HG02571 (cell line): ENCODE results near the gene IL6R.

Experiments
- ATAC-seq: cut with Tn5 transposase; IDR thresholded peaks from one replicate; pipeline ENCODE4 v1.9.1; 2021; ENCODE audit warnings: mild to moderate bottlenecking, moderate library complexity; ENCODE audit not compliant: unreplicated experiment

IL6R gene

DNA sequence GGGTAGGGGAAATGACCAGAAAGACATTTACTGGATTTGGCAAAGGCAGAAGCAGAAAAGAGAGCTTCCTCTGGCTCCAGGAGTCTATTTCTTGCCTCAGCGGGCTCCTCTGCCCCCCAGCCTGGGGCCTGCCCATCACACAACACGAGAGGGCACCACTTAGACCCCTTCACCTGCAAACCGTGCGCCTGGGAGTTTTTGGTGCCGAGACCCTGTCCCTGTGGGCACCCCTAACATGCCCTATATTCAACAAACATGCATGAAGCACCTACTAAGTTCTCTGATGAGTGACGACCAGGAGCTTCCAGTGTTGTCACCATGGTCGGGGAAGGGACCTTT lies 18.8 kb downstream of the IL6R start:
- ATAC-seq = no peak

GRCh38 chr1:154425172-154425571 lies 20.0 kb downstream of the IL6R start:
- ATAC-seq = no peak

DNA sequence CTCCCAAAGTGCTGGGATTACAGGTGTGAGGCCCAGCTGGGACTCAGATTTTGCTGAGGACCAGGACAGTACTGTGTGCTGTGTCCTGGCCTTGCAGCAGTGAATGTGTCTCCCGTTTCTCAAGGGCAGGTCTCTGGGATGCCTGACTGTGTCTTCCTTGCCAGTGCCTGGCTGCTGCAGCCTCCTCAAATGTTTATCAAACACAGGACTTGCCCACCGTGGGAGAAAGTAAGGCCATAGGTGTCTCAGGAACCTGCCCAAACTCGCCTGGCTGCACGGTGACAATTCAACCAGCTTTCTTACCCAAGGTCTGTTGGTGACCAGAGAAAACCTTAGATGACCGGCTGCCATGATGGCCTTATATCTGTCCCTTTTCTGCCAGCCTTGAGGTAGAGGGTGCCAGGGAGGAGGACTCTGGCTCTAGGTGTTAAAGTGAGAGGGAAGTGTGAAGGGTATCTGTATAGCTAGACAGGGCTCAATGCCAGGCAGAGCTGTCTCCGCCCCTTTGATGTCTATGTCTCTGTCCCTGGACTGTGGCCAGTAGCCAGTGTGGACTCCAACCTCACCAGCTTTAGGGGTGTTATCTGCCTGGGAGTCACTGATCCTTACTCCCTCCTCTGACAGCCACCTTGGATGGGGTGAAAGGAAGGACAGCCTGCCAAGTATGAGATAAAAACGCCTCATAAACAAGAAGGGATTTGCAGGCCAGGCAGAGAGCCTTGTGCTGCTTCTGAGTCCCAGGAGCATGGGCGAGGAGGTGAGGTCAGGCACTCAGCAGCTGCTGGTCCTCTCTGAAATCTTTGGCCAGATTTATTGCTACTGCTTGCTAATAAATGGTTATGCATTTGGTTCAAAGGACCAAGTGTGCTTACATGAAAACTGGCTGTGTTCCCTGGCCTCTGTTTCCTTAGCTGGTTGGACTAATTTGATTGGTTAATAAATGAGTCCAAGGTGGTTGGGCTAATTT lies 22.3 kb downstream of the IL6R start:
- no peak for ATAC-seq

DNA sequence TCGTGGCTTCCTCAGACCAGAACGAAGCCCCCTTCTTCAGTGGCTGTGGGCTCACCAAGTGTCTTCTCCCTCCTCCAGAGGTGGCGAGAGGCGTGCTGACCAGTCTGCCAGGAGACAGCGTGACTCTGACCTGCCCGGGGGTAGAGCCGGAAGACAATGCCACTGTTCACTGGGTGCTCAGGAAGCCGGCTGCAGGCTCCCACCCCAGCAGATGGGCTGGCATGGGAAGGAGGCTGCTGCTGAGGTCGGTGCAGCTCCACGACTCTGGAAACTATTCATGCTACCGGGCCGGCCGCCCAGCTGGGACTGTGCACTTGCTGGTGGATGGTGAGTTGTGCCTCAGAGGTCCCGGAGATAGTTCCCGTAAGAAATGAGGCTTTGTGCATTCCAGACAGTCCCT lies 24.0 kb downstream of the IL6R start:
- ATAC-seq = no peak

DNA sequence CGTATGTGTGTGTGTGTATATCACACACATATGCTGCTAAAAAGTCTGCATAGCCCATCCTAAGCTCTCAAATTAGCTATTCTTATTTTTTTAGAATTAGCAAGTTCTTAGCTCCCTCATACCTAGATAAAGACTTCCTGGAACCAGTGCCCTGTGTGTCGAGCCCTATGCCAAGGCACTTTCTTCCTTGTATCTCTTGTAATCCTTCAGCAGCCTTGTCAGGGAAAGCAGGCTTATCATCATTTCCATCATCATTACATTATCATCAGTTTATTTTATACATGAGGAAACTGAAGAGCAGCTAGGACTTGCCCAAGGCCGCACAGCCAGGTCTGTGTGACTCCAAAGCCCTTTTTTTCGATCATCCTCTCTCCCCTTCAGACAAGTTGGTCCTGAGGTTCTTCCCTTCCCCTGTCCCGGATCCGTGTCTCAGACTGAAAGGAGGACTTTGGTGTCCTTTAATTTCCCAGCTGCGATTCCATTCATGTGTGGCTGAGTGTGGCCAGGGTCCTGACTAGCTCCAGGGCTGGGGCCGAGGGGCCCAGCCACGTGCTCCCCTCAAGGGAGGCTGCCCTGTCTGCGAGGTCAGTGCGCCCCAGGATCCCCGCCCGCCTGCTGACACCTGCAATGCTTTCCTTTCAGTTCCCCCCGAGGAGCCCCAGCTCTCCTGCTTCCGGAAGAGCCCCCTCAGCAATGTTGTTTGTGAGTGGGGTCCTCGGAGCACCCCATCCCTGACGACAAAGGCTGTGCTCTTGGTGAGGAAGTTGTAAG lies 24.9 kb downstream of the IL6R start:
- no peak for ATAC-seq

DNA sequence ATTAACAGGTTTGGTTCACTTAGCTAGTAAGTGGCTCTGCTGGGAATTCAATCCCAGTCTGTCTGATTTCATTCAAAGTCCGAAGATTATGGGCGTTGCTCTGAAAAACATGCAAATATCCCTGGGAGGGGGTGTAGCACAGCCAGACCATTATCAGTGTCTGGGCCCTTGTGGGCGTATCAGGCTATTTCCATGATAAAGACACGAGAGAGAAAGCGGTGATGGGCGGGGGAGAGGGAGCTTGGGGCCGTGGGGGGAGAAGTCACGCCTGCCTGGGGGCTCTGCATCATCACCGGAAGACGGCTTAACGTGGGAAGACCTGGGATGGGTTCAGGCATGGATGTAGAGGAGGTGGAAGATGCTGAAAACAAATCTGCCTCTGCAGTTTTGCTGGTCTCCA lies 25.8 kb downstream of the IL6R start:
- no peak for ATAC-seq

DNA sequence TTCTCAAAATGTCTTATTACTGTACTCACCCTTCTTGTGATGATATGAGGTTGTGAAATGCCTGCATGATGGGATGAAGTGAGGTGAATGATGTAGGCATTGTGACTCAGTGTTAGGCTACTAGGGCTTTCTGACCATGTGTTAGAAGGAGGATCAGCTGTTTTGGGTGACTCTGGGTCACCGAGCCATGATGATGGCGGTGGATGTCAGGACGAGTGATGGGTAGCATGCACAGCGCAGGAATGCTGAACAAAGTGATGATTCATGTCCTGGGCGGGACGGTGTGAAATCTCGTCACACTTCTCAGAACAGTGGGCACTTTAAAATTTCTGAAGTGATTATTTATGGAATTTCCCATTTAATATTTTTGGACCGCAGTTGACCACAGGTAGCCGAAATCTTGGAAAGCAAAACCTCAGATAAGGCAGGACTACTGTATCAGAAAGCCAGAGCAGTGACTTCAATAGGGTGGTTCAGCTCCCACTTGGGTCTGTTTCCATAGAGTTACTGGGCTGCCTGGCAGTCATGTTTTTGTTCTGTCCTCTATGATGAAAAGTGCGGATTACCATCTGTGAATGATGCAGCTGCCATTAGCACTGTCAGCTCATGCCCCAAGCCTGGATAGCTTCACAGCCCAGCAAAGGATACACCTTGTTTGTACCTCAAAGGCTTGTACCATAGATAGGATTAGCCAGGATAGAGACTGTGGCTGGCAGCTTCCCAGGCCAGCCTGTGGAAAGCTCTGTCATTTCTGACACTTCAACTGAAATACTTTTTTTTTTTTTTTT lies 26.6 kb downstream of the IL6R start:
- ATAC-seq = no peak

DNA sequence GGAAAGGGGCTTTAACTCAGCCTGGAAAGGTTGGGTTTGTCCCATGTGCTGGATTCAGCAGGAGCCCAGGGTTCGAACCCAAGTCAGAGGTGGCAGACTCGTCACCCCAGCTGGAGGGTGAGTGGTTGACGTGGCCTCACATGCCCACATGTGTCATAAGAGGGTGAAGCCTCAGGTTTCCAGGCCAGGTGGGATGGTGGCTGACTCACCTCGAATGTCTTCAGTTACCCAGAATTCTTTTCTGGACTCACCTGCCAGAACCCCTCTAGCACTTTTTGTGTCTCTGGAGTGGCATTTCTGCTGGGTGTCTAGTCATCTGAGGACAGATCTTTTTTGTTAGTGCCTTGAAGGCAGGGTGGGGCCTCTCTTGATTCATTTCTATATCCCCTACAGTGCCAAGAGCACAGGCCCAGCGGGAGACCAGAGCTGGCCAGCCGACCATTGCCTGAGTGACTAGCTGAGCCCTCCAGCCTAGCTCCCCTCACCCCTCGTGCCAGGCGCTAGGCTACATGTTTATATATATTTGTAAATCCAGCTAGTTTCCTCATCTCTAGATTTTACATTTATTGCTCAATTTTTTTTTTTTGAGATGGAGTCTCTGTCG lies 28.1 kb downstream of the IL6R start:
- no peak for ATAC-seq

DNA sequence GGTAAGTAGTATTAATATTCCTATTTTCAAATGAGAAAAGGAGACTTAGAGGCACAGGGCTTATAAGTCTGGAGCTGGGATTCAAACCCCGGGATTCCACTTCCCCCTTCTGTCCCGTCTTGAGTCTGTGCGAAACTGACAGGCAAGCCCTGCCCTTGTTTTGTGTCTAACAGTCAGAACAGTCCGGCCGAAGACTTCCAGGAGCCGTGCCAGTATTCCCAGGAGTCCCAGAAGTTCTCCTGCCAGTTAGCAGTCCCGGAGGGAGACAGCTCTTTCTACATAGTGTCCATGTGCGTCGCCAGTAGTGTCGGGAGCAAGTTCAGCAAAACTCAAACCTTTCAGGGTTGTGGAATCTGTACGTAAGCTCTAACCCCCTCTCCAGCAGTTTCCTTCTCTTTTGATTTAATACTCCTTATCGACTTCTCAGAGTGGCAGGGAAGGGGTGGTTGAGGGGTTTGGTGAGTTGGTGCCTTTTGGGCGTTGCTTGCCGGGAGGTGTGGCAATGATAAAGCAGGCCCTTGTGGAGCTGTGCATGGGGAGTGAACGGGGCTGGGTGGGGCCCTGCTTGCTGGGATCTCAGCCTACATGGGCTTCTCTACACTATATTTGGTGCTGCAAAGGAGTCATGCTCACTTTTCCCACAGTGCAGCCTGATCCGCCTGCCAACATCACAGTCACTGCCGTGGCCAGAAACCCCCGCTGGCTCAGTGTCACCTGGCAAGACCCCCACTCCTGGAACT lies 29.4 kb downstream of the IL6R start:
- no peak for ATAC-seq

- no peak for ATAC-seq
Measured at GRCh38 chr1:154435599-154436200, 30.6 kb downstream of the IL6R start.

- no peak for ATAC-seq
Measured at GRCh38 chr1:154436433-154436832, 31.3 kb downstream of the IL6R start.

DNA sequence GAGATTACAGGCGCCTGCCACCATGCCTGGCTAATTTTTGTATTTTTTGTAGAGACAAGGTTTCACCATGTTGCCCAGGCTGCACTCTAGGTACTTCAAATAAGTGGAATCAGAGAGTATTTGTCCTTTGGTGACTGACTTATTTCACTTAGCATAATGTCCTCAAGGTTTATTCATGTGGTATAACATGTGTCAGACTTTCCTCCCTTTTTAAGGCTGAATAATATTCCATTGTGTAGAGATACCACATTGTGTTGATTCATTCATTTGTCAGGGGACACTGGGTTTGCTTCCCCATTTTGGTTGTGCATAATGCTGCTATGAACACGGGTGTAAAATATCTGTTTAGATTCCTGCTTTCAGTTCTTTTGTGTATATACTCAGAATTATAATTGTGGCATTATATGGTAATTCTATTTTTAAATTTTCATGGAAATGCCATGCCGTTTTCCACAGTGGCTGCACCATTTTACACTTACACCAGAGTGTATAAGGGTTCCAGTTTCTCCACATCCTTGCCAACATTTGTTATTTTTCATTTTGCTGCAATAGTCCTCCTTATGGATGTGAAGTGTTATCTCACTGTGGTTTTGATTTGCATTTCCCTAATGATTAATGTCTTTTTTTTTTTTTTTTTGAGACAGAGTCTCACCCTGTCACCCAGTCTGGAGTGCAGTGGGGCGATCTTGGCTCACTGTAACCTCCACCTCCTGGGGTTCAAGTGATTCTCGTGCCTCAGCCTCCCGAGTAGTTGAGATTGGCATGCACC lies 35.1 kb downstream of the IL6R start:
- no peak for ATAC-seq

DNA sequence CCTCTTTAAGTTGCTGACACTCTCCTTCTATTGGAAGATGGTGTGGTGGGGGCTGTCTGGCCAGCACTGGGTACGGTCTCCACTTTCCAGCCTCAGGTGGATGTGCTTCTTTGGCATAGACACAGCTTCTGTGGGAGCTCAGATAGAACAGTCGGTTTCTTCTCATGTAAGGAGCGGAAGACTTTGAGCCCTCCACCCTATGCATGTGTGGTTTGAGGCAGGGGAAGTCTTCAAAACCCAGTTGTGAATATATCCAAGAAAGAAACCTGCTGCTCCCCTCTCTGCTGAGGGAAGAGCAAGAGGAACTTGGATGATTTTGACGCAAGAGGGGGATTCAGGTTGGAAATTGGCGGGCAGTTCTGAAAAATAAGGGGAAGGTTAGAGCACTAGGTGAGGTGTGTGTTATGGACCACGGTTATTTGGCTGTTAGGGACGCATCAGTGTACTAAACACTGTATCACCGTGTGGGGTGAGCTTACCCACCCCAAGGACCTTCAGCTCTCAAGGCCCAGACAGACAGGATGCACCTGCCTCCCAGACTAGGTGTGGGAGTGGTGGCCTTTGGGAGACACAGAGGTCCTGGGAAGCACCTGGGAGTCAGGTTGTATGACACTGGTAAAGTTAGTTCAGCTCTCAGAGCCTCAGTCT lies 36.2 kb downstream of the IL6R start:
- ATAC-seq = no peak

DNA sequence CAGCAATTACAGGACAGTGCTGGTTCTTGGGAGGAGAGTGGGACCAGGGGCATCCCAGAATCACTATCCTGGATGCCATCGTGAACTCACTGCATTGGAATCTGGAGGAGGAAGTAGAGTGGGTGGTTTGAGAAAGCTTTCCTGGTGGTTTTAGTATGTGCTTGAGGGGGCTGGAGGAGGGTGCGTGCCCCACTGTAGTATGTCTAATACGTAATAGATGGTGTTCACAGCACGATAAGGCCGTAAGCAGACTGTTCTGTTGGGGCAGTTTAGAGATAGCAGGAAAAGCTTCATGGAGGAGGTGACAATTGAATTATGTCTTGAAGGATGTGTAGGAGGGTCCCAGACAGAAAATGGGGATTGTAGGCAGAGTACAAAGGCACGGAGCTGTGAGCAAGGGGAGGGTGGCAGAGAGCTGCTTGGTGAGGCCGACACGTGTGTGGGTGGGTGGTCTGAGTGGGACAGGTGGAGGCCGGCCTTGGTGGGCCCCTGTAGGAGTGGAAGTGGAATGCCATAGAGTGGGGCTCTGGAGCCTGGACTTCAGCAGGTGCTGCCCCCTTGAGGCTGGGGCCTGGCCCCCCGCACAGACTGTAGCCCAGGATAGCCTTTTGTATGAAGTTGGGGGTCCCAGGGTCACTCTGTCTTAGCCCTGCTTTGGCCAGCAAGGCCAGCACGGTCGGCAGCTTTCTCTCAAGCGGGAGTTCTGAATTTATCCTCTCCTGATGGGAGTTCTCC lies 37.0 kb downstream of the IL6R start:
- ATAC-seq = no peak

DNA sequence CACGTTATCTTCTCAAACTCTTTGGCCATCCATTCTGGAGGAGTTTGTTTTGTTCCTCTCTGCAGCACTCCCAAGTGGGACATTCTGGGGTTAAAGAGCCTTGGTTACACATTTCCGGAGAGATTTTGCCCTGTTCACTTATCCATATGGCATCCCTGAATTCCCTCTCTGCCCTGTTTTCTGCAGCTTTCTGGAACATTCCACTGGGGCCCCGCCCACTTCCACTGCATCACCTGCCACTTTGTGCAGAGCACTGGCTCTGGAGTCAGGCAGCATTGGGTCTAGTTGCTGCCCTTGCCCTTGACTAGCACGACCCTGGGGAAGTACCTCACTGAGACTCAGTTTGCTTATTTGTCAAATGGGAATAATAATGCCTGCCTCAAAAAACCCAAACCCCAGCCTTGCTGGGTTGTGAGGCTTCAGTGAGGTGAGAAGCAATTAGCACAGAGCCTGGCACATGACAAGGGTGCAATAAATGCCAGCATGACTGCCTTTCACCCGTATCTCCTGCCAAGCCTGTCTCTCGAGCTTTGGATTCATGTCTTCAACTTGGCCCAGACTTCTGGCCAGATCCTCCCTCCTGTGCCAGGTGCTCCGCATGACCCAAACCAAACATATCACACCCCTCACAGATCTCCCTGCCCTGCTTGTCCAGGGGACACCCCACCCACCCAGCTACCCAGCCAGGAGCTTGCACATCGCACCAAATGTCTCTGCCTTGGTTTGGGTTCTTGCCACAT lies 38.3 kb downstream of the IL6R start:
- no peak for ATAC-seq

DNA sequence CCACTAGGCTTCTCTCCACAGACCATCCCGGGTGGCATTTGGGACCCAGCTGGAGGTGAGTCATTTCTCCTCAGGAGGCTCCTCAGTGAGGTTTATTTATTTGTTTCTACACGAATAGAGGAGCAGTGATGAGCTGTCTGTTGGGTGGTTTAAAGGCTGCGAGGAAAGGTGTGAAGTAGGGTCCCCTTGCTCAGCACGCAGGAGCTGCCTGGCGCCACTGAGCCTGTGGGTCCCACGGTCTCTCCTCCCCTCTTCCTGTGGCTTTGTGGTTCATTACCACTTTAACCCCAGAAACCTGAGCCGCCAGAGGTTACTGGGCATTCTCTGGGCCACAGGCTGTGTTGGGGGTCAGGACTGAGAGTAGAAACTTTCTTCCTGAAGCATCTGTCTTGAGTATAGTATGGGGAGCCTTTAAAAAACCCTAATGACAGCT lies 39.9 kb downstream of the IL6R start:
- ATAC-seq = no peak

DNA sequence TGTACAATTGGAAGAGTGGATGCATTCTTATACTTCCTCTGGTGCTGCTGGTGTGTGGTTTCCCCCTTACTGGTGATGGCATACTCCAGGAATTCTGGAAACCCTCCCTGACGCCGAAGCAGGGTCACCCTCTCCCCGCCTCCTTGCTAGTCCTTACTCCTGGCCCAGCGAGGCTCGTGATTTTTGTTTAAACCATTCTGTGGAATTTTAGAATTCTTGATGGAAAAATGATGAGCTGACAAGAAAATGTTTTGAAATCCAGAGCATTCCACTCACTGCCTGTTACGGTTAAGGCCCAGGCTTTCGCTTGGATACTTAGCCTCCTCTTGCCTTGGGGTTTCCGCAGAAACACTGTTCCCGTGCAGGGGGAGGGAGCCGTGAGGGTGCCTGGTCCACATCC lies 41.1 kb downstream of the IL6R start:
- ATAC-seq = no peak
